HepG2 (cell line): ENCODE measurements around the gene CUL5.

Experiments
- ATF3 ChIP-seq: sonication (generic); formaldehyde crosslinking; IDR thresholded peaks from 2 replicates; pipeline ENCODE4 v1.4.0; 2020; ENCODE audit warnings: missing genetic modification reagents
- CHCHD3 ChIP-seq: sonication (generic); formaldehyde crosslinking; IDR thresholded peaks from 2 replicates; pipeline ENCODE4 v1.8.0; 2022; ENCODE audit warnings: mild to moderate bottlenecking, missing genetic modification reagents, moderate library complexity
- FOXK1 ChIP-seq: sonication (generic); formaldehyde crosslinking; IDR thresholded peaks from 2 replicates; pipeline ENCODE4 v1.4.0; 2020; ENCODE audit warnings: low read depth, missing genetic modification reagents, borderline replicate concordance
- IRF1 ChIP-seq: sonication (generic); formaldehyde crosslinking; IDR thresholded peaks from 2 replicates; pipeline ENCODE4 v1.4.0; 2020; ENCODE audit warnings: low read depth, mild to moderate bottlenecking, missing genetic modification reagents
- JARID2 ChIP-seq: sonication (generic); formaldehyde crosslinking; IDR thresholded peaks from 2 replicates; pipeline ENCODE4 v1.8.1; 2023; ENCODE audit warnings: missing genetic modification reagents, inconsistent platforms; ENCODE audit not compliant: insufficient replicate concordance
- PLRG1 ChIP-seq: fragments of 450-650 bp; conservative IDR thresholded peaks from 2 replicates; pipeline ENCODE4 v1.6.1; 2016
- POLR2G ChIP-seq: fragments of 200-400 bp; formaldehyde crosslinking; IDR thresholded peaks from 2 replicates; pipeline ENCODE4 v1.6.1; 2018; ENCODE audit warnings: mild to moderate bottlenecking, low read depth, low read length, moderate library complexity
- ZBTB1 ChIP-seq: sonication (generic); formaldehyde crosslinking; IDR thresholded peaks from 2 replicates; pipeline ENCODE4 v1.4.0; 2020; ENCODE audit warnings: missing genetic modification reagents, borderline replicate concordance
- ZNF570 ChIP-seq: sonication (generic); formaldehyde crosslinking; IDR thresholded peaks from 2 replicates; pipeline ENCODE4 v1.4.0; 2020; ENCODE audit warnings: mild to moderate bottlenecking, missing genetic modification reagents, borderline replicate concordance
- ZZZ3 ChIP-seq: sonication (generic); formaldehyde crosslinking; IDR thresholded peaks from 2 replicates; pipeline ENCODE4 v1.4.0; 2020; ENCODE audit warnings: missing genetic modification reagents, mild to moderate bottlenecking, borderline replicate concordance
- TF ChIP-seq, protein P1 (sequence below): sonication (generic); formaldehyde crosslinking; IDR thresholded peaks from 2 replicates; pipeline ENCODE4 v1.5.0; 2020; ENCODE audit warnings: mild to moderate bottlenecking, missing genetic modification reagents, moderate library complexity

DNA sequence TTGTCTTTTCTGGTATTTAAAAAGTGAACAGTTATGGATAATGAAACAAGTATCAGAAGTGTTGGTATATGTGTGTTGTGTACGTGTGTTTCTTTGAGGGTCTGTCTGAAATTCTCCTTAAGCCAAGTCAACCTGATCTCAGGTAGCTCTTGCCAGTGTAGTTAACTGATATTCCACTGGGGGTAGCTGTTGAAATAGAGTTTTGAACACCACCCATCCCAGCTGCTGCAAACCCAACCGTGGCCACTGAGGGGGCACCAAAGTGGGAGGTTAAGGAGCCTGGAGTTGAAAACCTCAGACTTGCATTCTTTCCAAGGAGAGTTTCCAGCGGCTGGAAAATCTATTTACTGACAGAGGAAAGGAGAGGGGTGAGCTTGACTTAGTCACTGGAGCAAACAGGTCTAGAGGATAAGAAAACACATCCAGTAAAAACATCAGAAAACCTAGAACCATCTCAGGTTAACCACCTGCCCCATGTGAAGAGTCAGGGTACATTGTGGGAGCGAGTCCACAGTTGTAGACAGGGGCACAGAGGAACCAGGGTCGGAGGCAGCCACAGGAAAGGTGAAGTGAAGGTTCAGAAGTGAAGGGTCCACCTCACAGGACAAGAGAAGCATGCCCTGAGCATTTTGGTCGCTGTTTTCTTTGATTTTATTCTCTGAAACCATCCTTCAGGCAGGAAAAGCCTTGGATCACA lies 8.8 kb upstream of the CUL5 start:
- TF ChIP-seq ZZZ3 (CRISPR knock-in tag) (no peak), ZNF570 (CRISPR knock-in tag) (no peak), ZBTB1 (CRISPR knock-in tag) (no peak), POLR2G (no peak), ATF3 (no peak), FOXK1 (no peak), IRF1 (CRISPR knock-in tag) (no peak), JARID2 (CRISPR knock-in tag) (no peak), PLRG1 (no peak), CHCHD3 (no peak)
- TF ChIP-seq, protein P1, sequence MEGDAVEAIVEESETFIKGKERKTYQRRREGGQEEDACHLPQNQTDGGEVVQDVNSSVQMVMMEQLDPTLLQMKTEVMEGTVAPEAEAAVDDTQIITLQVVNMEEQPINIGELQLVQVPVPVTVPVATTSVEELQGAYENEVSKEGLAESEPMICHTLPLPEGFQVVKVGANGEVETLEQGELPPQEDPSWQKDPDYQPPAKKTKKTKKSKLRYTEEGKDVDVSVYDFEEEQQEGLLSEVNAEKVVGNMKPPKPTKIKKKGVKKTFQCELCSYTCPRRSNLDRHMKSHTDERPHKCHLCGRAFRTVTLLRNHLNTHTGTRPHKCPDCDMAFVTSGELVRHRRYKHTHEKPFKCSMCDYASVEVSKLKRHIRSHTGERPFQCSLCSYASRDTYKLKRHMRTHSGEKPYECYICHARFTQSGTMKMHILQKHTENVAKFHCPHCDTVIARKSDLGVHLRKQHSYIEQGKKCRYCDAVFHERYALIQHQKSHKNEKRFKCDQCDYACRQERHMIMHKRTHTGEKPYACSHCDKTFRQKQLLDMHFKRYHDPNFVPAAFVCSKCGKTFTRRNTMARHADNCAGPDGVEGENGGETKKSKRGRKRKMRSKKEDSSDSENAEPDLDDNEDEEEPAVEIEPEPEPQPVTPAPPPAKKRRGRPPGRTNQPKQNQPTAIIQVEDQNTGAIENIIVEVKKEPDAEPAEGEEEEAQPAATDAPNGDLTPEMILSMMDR (CRISPR knock-in tag) = peak; percentile 78
